ENCODE results near the gene UFD1.

UFD1 gene

GRCh38 chr22:19478901-19479354, at the start of gene UFD1:
Gene UFD1 (minus strand): TSS chr22:19479193. CDS start chr22:19479085, 108 bp downstream.
- in situ Hi-C loops (cut with MboI; ENCODE audit: low sequenced_read_pairs) = no loop called here

GRCh38 chr22:19527861-19528417, 48.9 kb upstream of the UFD1 start:
- in situ Hi-C loops (cut with MboI; ENCODE audit: low sequenced_read_pairs) = no loop called here

GRCh38 chr22:19527321-19527721, 48.3 kb upstream of the UFD1 start:
- in situ Hi-C loops (cut with MboI; ENCODE audit: low sequenced_read_pairs) = no loop called here

- in situ Hi-C loops (cut with MboI; ENCODE audit: low sequenced_read_pairs) = no loop called here
Observed at GRCh38 chr22:19526702-19527111, 47.7 kb upstream of the UFD1 start.

- in situ Hi-C loops (cut with MboI; ENCODE audit: low sequenced_read_pairs) = no loop called here
Observed at GRCh38 chr22:19526076-19526701, 47.2 kb upstream of the UFD1 start.

GRCh38 chr22:19525666-19526065, 46.7 kb upstream of the UFD1 start:
- in situ Hi-C loops (cut with MboI; ENCODE audit: low sequenced_read_pairs) = no loop called here

- in situ Hi-C loops (cut with MboI; ENCODE audit: low sequenced_read_pairs) = no loop called here
Observed at GRCh38 chr22:19525116-19525660, 46.2 kb upstream of the UFD1 start.

GRCh38 chr22:19524170-19525115, 45.5 kb upstream of the UFD1 start, which contains the start of gene CLDN5:
Gene CLDN5 (minus strand): TSS chr22:19524410. CDS start chr22:19524255, 155 bp downstream.
- in situ Hi-C loops (cut with MboI; ENCODE audit: low sequenced_read_pairs) = no loop called here

GRCh38 chr22:19523240-19524169, 44.5 kb upstream of the UFD1 start:
- in situ Hi-C loops (cut with MboI; ENCODE audit: low sequenced_read_pairs) = no loop called here

GRCh38 chr22:19522881-19523239, 43.9 kb upstream of the UFD1 start:
- in situ Hi-C loops (cut with MboI; ENCODE audit: low sequenced_read_pairs) = no loop called here

GRCh38 chr22:19522190-19522880, 43.3 kb upstream of the UFD1 start:
- in situ Hi-C loops (cut with MboI; ENCODE audit: low sequenced_read_pairs) = no loop called here

GRCh38 chr22:19520566-19521305, 41.7 kb upstream of the UFD1 start:
- in situ Hi-C loops (cut with MboI; ENCODE audit: low sequenced_read_pairs) = no loop called here

GRCh38 chr22:19520007-19520406, 41.0 kb upstream of the UFD1 start:
- in situ Hi-C loops (cut with MboI; ENCODE audit: low sequenced_read_pairs) = no loop called here

GRCh38 chr22:19519041-19519926, 40.3 kb upstream of the UFD1 start:
- in situ Hi-C loops (cut with MboI; ENCODE audit: low sequenced_read_pairs) = no loop called here

GRCh38 chr22:19518635-19519034, 39.6 kb upstream of the UFD1 start:
- in situ Hi-C loops (cut with MboI; ENCODE audit: low sequenced_read_pairs) = no loop called here

- in situ Hi-C loops (cut with MboI; ENCODE audit: low sequenced_read_pairs) = no loop called here
Observed at GRCh38 chr22:19517919-19518611, 39.1 kb upstream of the UFD1 start.

- in situ Hi-C loops (cut with MboI; ENCODE audit: low sequenced_read_pairs) = no loop called here
Observed at GRCh38 chr22:19517171-19517500, 38.1 kb upstream of the UFD1 start.

Data from HL-60/S4 treated with retinoic acid at 250 ng/mL for 4 days and 3 days (cell line).